Gastroesophageal sphincter (tissue), 4 donors: ENCODE data around the gene C3orf20. TPM values are rescaled to one million over a fixed set of nuclear protein-coding genes. Genes with fewer than 3 reads are reported as not detected.

Experiments
- ATAC-seq: fragments of 150-250 bp; one replicate; pipeline ENCODE4 v1.9.1; 2016; ENCODE audit warnings: mild to moderate bottlenecking, moderate library complexity
- H3K27ac ChIP-seq, 4 donors: fragments of 200-600 bp; sonication (generic) in 3 of 4; 1 replicate in 3 of 4; 2 replicates in 1 of 4; pipeline ENCODE4 v1.5.1; 2016 to 2019
- H3K27me3 ChIP-seq: fragments of 200-600 bp; sonication (generic); one replicate; pipeline ENCODE4 v1.5.1; 2019
- H3K36me3 ChIP-seq, 2 donors: fragments of 200-600 bp; sonication (generic); one replicate each; pipeline ENCODE4 v1.5.1; 2019; ENCODE audit warnings: control low read depth in 1 of 2
- H3K4me1 ChIP-seq, 3 donors: fragments of 200-600 bp; sonication (generic); 1 replicate in 2 of 3; 2 replicates in 1 of 3; pipeline ENCODE4 v1.5.1; 2016 to 2019; ENCODE audit warnings: control low read depth in 2 of 3
- H3K4me3 ChIP-seq, 2 donors: fragments of 200-600 bp; sonication (generic); one replicate each; pipeline ENCODE4 v1.5.1; 2019; ENCODE audit warnings: mild to moderate bottlenecking in 1 of 2, moderate library complexity in 1 of 2
- H3K9me3 ChIP-seq, 3 donors: fragments of 200-600 bp; sonication (generic); one replicate each; pipeline ENCODE4 v1.5.1; 2017 to 2019; ENCODE audit warnings: control low read depth in 2 of 3
- EP300 ChIP-seq: sonication (generic); formaldehyde crosslinking; IDR thresholded peaks from one replicate; pipeline ENCODE4 v1.6.1; 2017; ENCODE audit warnings: antibody characterized with exemption, mild to moderate bottlenecking
- POLR2A ChIP-seq, 2 donors: fragments of 450-650 bp; IDR thresholded peaks; one replicate each; pipeline ENCODE4 v1.6.1; 2017; ENCODE audit warnings: antibody characterized with exemption in 2 of 2, mild to moderate bottlenecking in 2 of 2, moderate library complexity in 1 of 2
- POLR2AphosphoS5 ChIP-seq: sonication (generic); formaldehyde crosslinking; IDR thresholded peaks from one replicate; pipeline ENCODE4 v1.6.1; 2017; ENCODE audit warnings: antibody characterized with exemption
- WGBS, 2 donors: methylation state at CpG; one replicate each; pipeline ENCODE4 v1.1.5; 2018; ENCODE audit warnings: low coverage in 1 of 2; 5-methylcytosine and 5-hydroxymethylcytosine counted together
- total RNA-seq, 4 donors: library from RNA; depleted of rRNA; stranded (reverse); fragments of >200 nt; gene quantifications; one replicate each; pipeline ENCODE4 v1.1.0, GENCODE V29; 2016
- TF ChIP-seq, protein P1 (sequence below), 4 experiments: fragments of 200-600 bp in 2 of 4; fragments of 450-650 bp in 2 of 4; sonication (generic) in 1 of 4; IDR thresholded peaks; one replicate each; pipeline ENCODE4 v1.5.1; 2017 to 2019; ENCODE audit warnings: antibody characterized with exemption in 4 of 4, mild to moderate bottlenecking in 2 of 4, moderate library complexity in 2 of 4

The C3orf20 gene
- total RNA-seq, 4 donors from 2014 or later: 0.13 TPM; not detected in 3

DNA sequence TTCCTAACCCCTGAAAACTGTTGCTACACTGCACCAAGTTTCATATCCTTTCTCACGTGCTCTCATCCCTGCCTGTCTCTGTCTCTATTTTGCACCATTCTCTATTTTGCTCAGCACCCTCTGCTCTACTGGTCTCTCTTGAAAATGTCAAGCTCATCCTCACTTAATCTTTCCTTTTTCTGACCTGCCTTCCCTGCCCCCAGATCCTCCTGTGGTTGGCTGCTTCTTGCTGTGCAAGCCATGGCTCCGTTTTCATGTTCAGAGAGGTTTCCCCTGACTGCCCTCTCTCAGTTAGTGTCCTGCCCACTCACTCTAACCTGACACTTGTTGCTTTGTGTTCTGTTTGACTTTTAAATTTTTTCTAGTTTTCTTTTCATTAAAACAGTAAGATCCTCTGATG is 17.4 kb upstream of the C3orf20 start:
- H3K27me3 ChIP-seq: no peaks in the 10 kb centered on the region
- ATAC-seq: no peak
- TF ChIP-seq POLR2A (IDR thresholded peaks at IDR 0.05) (no peak), POLR2AphosphoS5 (no peak)
- TF ChIP-seq, protein P1, sequence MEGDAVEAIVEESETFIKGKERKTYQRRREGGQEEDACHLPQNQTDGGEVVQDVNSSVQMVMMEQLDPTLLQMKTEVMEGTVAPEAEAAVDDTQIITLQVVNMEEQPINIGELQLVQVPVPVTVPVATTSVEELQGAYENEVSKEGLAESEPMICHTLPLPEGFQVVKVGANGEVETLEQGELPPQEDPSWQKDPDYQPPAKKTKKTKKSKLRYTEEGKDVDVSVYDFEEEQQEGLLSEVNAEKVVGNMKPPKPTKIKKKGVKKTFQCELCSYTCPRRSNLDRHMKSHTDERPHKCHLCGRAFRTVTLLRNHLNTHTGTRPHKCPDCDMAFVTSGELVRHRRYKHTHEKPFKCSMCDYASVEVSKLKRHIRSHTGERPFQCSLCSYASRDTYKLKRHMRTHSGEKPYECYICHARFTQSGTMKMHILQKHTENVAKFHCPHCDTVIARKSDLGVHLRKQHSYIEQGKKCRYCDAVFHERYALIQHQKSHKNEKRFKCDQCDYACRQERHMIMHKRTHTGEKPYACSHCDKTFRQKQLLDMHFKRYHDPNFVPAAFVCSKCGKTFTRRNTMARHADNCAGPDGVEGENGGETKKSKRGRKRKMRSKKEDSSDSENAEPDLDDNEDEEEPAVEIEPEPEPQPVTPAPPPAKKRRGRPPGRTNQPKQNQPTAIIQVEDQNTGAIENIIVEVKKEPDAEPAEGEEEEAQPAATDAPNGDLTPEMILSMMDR (IDR thresholded peaks at IDR 0.05): no peak
- no peak overlapping the region for H3K4me3 ChIP-seq
- peaks cover 4 to 84% of the 10 kb centered on the region in 2 donors for H3K36me3 ChIP-seq
- H3K27ac ChIP-seq: no peak overlapping the region
- peaks cover 12 to 21% (median 15%) of the 10 kb centered on the region in 3 donors for H3K4me1 ChIP-seq
- H3K9me3 ChIP-seq: no peaks in the 10 kb centered on the region
- WGBS, 2 donors: 71 to 79% methylated on average over 2 of the region's 2 CpGs

DNA sequence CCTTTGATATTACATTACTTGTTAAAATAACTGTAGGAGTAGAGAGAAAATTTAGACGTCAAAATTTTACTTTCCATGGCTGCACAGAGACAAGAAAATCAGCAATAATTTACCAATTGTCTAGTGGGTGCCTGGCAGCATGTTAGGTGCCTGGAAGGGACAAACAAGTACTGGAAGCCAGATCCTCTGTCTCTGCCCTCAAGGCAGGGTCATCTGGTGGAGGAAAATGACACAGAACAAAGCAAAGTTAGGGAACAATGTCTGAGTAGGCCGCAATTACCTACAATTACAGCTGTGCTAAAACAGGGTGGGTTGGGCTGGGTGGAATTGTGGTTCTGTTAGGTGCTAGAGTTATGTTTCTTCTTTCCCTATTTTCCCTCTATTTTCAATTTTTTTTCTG is 16.0 kb upstream of the C3orf20 start:
- Histone ChIP-seq H3K4me3 (no peak overlapping the region), H3K9me3 (no peaks in the 10 kb centered on the region), H3K27ac (no peak overlapping the region), H3K36me3 (peaks cover 4 to 98% of the 10 kb centered on the region in 2 donors), H3K27me3 (no peaks in the 10 kb centered on the region), H3K4me1 (peaks cover 2 to 7% (median 2%) of the 10 kb centered on the region in 3 donors)
- TF ChIP-seq, protein P1 (IDR thresholded peaks at IDR 0.05): no peak
- TF ChIP-seq POLR2A (IDR thresholded peaks at IDR 0.05) (no peak), EP300 (no peak)
- WGBS, 2 donors: 83 to 88% methylated on average over 1 to 2 of the region's 2 CpGs
- no peak for ATAC-seq

GRCh38 chr3:14660942-14661341 is 14.0 kb upstream of the C3orf20 start:
- peaks cover 4 to 100% of the 10 kb centered on the region in 2 donors for H3K36me3 ChIP-seq
- no peak overlapping the region for H3K27ac ChIP-seq
- no peak for ATAC-seq
- no peaks in the 10 kb centered on the region for H3K9me3 ChIP-seq
- 76 to 81% methylated on average over 4 of the region's 4 CpGs for WGBS, 2 donors
- H3K4me3 ChIP-seq: no peak overlapping the region
- no peak for TF ChIP-seq EP300
- TF ChIP-seq, protein P1 (IDR thresholded peaks at IDR 0.05): no peak
- no peak for TF ChIP-seq POLR2AphosphoS5
- no peak for TF ChIP-seq POLR2A (IDR thresholded peaks at IDR 0.05)
- peaks cover 0 to 4% (median 0%) of the 10 kb centered on the region in 3 donors for H3K4me1 ChIP-seq
- H3K27me3 ChIP-seq: no peaks in the 10 kb centered on the region

GRCh38 chr3:14663396-14664135 is 11.4 kb upstream of the C3orf20 start:
- no peak overlapping the region for H3K27ac ChIP-seq
- WGBS, 2 donors: 58 to 73% methylated on average over 5 of the region's 5 CpGs
- peaks cover 6 to 100% of the 10 kb centered on the region in 2 donors for H3K36me3 ChIP-seq
- H3K4me1 ChIP-seq: no peaks in the 10 kb centered on the region
- no peaks in the 10 kb centered on the region for H3K27me3 ChIP-seq
- TF ChIP-seq EP300 (no peak), POLR2AphosphoS5 (no peak), POLR2A (IDR thresholded peaks at IDR 0.05) (no peak)
- TF ChIP-seq, protein P1 (IDR thresholded peaks at IDR 0.05): no peak
- no peak for ATAC-seq
- no peaks in the 10 kb centered on the region for H3K9me3 ChIP-seq
- H3K4me3 ChIP-seq: no peak overlapping the region

DNA sequence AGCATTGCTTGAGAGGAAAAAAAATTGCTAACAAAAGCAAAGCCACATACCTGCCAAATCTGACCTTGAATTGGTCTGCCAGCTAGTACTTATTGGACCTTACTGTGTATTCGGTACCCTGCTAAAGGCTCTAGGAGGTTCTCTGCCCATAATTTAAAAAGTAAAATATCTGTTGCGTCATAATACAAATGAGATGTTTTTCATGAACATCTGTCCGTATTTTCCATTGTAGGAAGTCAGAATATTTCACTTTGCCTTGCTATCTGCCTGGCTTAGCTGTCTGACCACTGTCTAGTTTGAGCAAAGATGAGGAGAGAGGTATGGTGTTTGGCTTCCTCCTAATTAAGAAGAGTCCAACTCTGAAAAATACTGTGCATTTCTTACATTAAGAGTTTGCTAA is 10.8 kb upstream of the C3orf20 start:
- Histone ChIP-seq H3K4me3 (no peak overlapping the region), H3K27me3 (no peaks in the 10 kb centered on the region), H3K36me3 (peaks cover 6 to 100% of the 10 kb centered on the region in 2 donors), H3K27ac (no peak overlapping the region), H3K9me3 (no peaks in the 10 kb centered on the region), H3K4me1 (no peaks in the 10 kb centered on the region)
- TF ChIP-seq POLR2A (IDR thresholded peaks at IDR 0.05) (no peak), EP300 (no peak), POLR2AphosphoS5 (no peak)
- TF ChIP-seq, protein P1 (IDR thresholded peaks at IDR 0.05): no peak
- WGBS, 2 donors: 73 to 87% methylated on average over 3 of the region's 3 CpGs
- ATAC-seq: no peak
